SK-N-SH (cell line): Measurements from ENCODE around the gene KCNQ2. TPM values are rescaled to one million over a fixed set of nuclear protein-coding genes. Genes with fewer than 3 reads are reported as not detected.

Source experiments
- CTCF ChIA-PET: fragments of 300-600, 350-600 bp; formaldehyde crosslinking; extraction: SDS; loops from one replicate; lab custom pipeline; 2021; lab: Yijun Ruan, JAX
- POLR2A ChIA-PET: fragments of 350-600 bp; sonication (Branson Sonifier 250); formaldehyde crosslinking; extraction: SDS; loops from one replicate; lab custom pipeline; 2020; ENCODE audit warnings: antibody characterized with exemption, inconsistent platforms; lab: Yijun Ruan, JAX
- DNase-seq: peaks from one replicate; pipeline ENCODE4 v3.0.0; 2012
- H2AFZ ChIP-seq: fragments of 200-600 bp; sonication (generic); 2 replicates; pipeline ENCODE4 v1.8.1; 2016; ENCODE audit warnings: antibody characterized with exemption, mild to moderate bottlenecking, low read depth
- H3F3A ChIP-seq: fragments of 200-600 bp; sonication (generic); replicated peaks from 2 replicates; pipeline ENCODE3; 2016; ENCODE audit warnings: antibody characterized with exemption, mild to moderate bottlenecking; ENCODE audit not compliant: insufficient read depth
- H3K27ac ChIP-seq, 2 experiments: fragments of 200-500 bp in 1 of 2; fragments of 200-600 bp in 1 of 2; sonication (Bioruptor generic) in 1 of 2; sonication (generic), shearing (Covaris generic) in 1 of 2; 2 replicates each; pipeline versions ENCODE4 v1.5.1 to v1.6.1; 2014 to 2016; ENCODE audit warnings: low read depth in 2 of 2, inconsistent platforms in 1 of 2, low read length in 1 of 2, mild to moderate bottlenecking in 1 of 2, mixed read lengths in 1 of 2
- H3K27me3 ChIP-seq: fragments of 200-600 bp; sonication (generic), shearing (Covaris generic); 2 replicates; pipeline ENCODE4 v1.6.1; 2016; ENCODE audit warnings: mixed run types; ENCODE audit not compliant: insufficient read depth
- H3K36me3 ChIP-seq, 2 experiments: fragments of 200-500 bp in 1 of 2; fragments of 200-600 bp in 1 of 2; sonication (Bioruptor generic) in 1 of 2; sonication (generic) in 1 of 2; replicated peaks in 1 of 2; 2 replicates each; pipeline versions ENCODE3 to v1.5.1; 2014 to 2016; ENCODE audit warnings: low read length in 1 of 2, mild to moderate bottlenecking in 1 of 2; ENCODE audit not compliant: insufficient read depth in 2 of 2, control insufficient read depth in 1 of 2
- H3K4me1 ChIP-seq, 2 experiments: fragments of 200-500 bp in 1 of 2; fragments of 200-600 bp in 1 of 2; sonication (Bioruptor generic) in 1 of 2; sonication (generic), shearing (Covaris generic) in 1 of 2; 2 replicates each; pipeline versions ENCODE4 v1.5.1 to v1.6.1; 2014 to 2016; ENCODE audit warnings: low read depth in 1 of 2, low read length in 1 of 2, mixed run types in 1 of 2; ENCODE audit not compliant: insufficient read depth in 2 of 2, control insufficient read depth in 1 of 2
- H3K4me2 ChIP-seq: fragments of 200-600 bp; sonication (generic), shearing (Covaris generic); 2 replicates; pipeline ENCODE4 v1.6.1; 2017; ENCODE audit warnings: mixed run types
- H3K4me3 ChIP-seq, 2 experiments: fragments of 200-500 bp in 1 of 2; fragments of 200-600 bp in 1 of 2; sonication (Bioruptor generic) in 1 of 2; sonication (generic), shearing (Covaris generic) in 1 of 2; 2 replicates each; pipeline versions ENCODE4 v1.5.1 to v1.8.1; 2014 to 2016; ENCODE audit warnings: low read depth in 2 of 2, inconsistent platforms in 1 of 2, low read length in 1 of 2, mild to moderate bottlenecking in 1 of 2, mixed read lengths in 1 of 2, moderate library complexity in 1 of 2
- H3K79me2 ChIP-seq: fragments of 200-600 bp; sonication (generic); 2 replicates; pipeline ENCODE4 v1.8.1; 2017; ENCODE audit warnings: mild to moderate bottlenecking; ENCODE audit not compliant: insufficient read depth
- H3K9ac ChIP-seq: fragments of 200-600 bp; sonication (generic); 2 replicates; pipeline ENCODE4 v1.6.1; 2017; ENCODE audit warnings: mixed run types
- H3K9me2 ChIP-seq: fragments of 200-600 bp; sonication (generic); 2 replicates; pipeline ENCODE4 v1.6.1; 2017; ENCODE audit warnings: mixed run types
- H3K9me3 ChIP-seq: fragments of 200-600 bp; sonication (generic); 2 replicates; pipeline ENCODE4 v1.6.1; 2017; ENCODE audit warnings: mixed run types, mild to moderate bottlenecking, moderate library complexity
- H4K20me1 ChIP-seq: fragments of 200-600 bp; sonication (generic); 2 replicates; pipeline ENCODE4 v1.6.1; 2017; ENCODE audit warnings: mild to moderate bottlenecking, mixed run types; ENCODE audit not compliant: insufficient read depth
- CHD2 ChIP-seq: fragments of 150-350 bp; IDR thresholded peaks from 2 replicates; pipeline ENCODE4 v1.6.1; 2018; ENCODE audit warnings: low read length; ENCODE audit not compliant: partially characterized antibody
- EZH2phosphoT487 ChIP-seq: fragments of 200-600 bp; sonication (generic); IDR thresholded peaks from 2 replicates; pipeline ENCODE4 v1.6.1; 2017; ENCODE audit warnings: low read depth, mixed run types, mild to moderate bottlenecking, antibody characterized with exemption, moderate library complexity, borderline replicate concordance
- FOSL2 ChIP-seq: IDR thresholded peaks from 2 replicates; pipeline ENCODE4 v1.4.0; 2012; ENCODE audit warnings: low read depth, mild to moderate bottlenecking, moderate library complexity, borderline replicate concordance
- FOXJ3 ChIP-seq: sonication (generic); formaldehyde crosslinking; IDR thresholded peaks from 2 replicates; pipeline ENCODE4 v1.5.1; 2020; ENCODE audit warnings: mild to moderate bottlenecking, missing genetic modification reagents
- FOXM1 ChIP-seq: IDR thresholded peaks from 2 replicates; pipeline ENCODE4 v1.4.0; 2012; ENCODE audit warnings: low read depth, mild to moderate bottlenecking
- IRF3 ChIP-seq: fragments of 150-350 bp; IDR thresholded peaks from 2 replicates; pipeline ENCODE4 v1.6.1; 2016; ENCODE audit warnings: mild to moderate bottlenecking, low read depth, low read length
- MAX ChIP-seq: IDR thresholded peaks from 2 replicates; pipeline ENCODE4 v1.4.0; 2012; ENCODE audit warnings: low read depth
- MEF2A ChIP-seq: IDR thresholded peaks from 2 replicates; pipeline ENCODE4 v1.4.0; 2012; ENCODE audit warnings: low read depth, borderline replicate concordance
- MXI1 ChIP-seq: IDR thresholded peaks from 2 replicates; pipeline ENCODE4 v1.6.1; 2012; ENCODE audit warnings: mild to moderate bottlenecking, low read depth, low read length, improper control_type of control experiment
- RAD21 ChIP-seq: IDR thresholded peaks from 2 replicates; pipeline ENCODE4 v1.6.1; 2012; ENCODE audit warnings: mild to moderate bottlenecking, low read length
- RCOR1 ChIP-seq: fragments of 150-350 bp; IDR thresholded peaks from 2 replicates; pipeline ENCODE4 v1.6.1; 2017; ENCODE audit warnings: antibody characterized with exemption, low read length
- REST ChIP-seq: IDR thresholded peaks from 2 replicates; pipeline ENCODE4 v1.6.1; 2012; ENCODE audit warnings: mild to moderate bottlenecking, low read depth, low read length, moderate library complexity
- RFX5 ChIP-seq: IDR thresholded peaks from 2 replicates; pipeline ENCODE4 v1.6.1; 2012; ENCODE audit warnings: mild to moderate bottlenecking, improper control_type of control experiment, low read length
- RXRA ChIP-seq: IDR thresholded peaks from 2 replicates; pipeline ENCODE4 v1.4.0; 2012; ENCODE audit warnings: low read depth, mild to moderate bottlenecking, borderline replicate concordance
- SIN3A ChIP-seq: IDR thresholded peaks from 2 replicates; pipeline ENCODE4 v1.6.1; 2012; ENCODE audit warnings: low read depth, mild to moderate bottlenecking, low read length, moderate library complexity, borderline replicate concordance
- SMC3 ChIP-seq: IDR thresholded peaks from 2 replicates; pipeline ENCODE4 v1.6.1; 2012; ENCODE audit warnings: low read depth, low read length, improper control_type of control experiment
- TEAD4 ChIP-seq: IDR thresholded peaks from 2 replicates; pipeline ENCODE4 v1.4.0; 2012; ENCODE audit warnings: mild to moderate bottlenecking, borderline replicate concordance; ENCODE audit not compliant: insufficient read depth
- USF2 ChIP-seq: fragments of 150-350 bp; IDR thresholded peaks from 2 replicates; pipeline ENCODE4 v1.6.1; 2017; ENCODE audit warnings: antibody characterized with exemption, low read length, low read depth, borderline replicate concordance
- YY1 ChIP-seq: IDR thresholded peaks from 2 replicates; pipeline ENCODE4 v1.4.0; 2012; ENCODE audit warnings: low read depth, mild to moderate bottlenecking
- WGBS: methylation state at CpG from one replicate; pipeline ENCODE4 v1.1.6; 2017; ENCODE audit warnings: low lambda C conversion rate; 5-methylcytosine and 5-hydroxymethylcytosine counted together
- polyA plus RNA-seq, 3 experiments: library from polyadenylated mRNA; depleted of rRNA; stranded (reverse); fragments of >200 nt; gene quantifications; 2 replicates each; pipeline ENCODE4 v1.2.3, GENCODE V29; 2012

Gene KCNQ2
- polyA plus RNA-seq, 1 of the 3 experiments (the other 2 are of a cell fraction), result 3.9 TPM

- H2AFZ ChIP-seq, result no peak overlapping the region
- H3F3A ChIP-seq, result no peaks in the 10 kb centered on the region
- H3K27me3 ChIP-seq, result no peaks in the 10 kb centered on the region
- no peak overlapping the region for H3K27ac ChIP-seq
- H3K9ac ChIP-seq, result no peak overlapping the region
- H3K4me2 ChIP-seq, result no peak overlapping the region
- ChIA-PET CTCF (no interaction called here), POLR2A (no interaction called here)
- H3K9me3 ChIP-seq, result no peaks in the 10 kb centered on the region
- no peak overlapping the region for H3K4me3 ChIP-seq
- no peaks in the 10 kb centered on the region for H3K9me2 ChIP-seq
- H3K36me3 ChIP-seq, result no peaks in the 10 kb centered on the region
- no peak for DNase-seq
- peaks cover 0 to 36% of the 10 kb centered on the region in 2 experiments; a peak in 1 of 4 replicates for H3K4me1 ChIP-seq
- H3K79me2 ChIP-seq, result no peaks in the 10 kb centered on the region
- TF ChIP-seq CHD2 (no peak), TEAD4 (no peak), FOSL2 (no peak), SIN3A (no peak), RXRA (no peak), YY1 (no peak), RFX5 (no peak), RCOR1 (no peak), FOXM1 (no peak), MAX (no peak), REST (no peak), MEF2A (no peak), IRF3 (no peak), SMC3 (no peak), RAD21 (no peak), USF2 (no peak), EZH2phosphoT487 (no peak), FOXJ3 (CRISPR knock-in tag) (no peak), MXI1 (no peak)
- H4K20me1 ChIP-seq, result no peaks in the 10 kb centered on the region
- 87% methylated on average over 21 of the region's 60 CpGs for WGBS
Measured at GRCh38 chr20:63406617-63407245, 65.7 kb downstream of the KCNQ2 start.
